Neural cell (in vitro differentiated cells): ENCODE results near the gene FDXACB1. TPM values are rescaled to one million over a fixed set of nuclear protein-coding genes. Genes with fewer than 3 reads are reported as not detected.

Source experiments
- H2AFZ ChIP-seq: fragments of 200-600, 300-800 bp; sonication (generic), shearing (Covaris generic); 2 replicates; pipeline ENCODE4 v1.6.0; 2014; ENCODE audit warnings: low read depth, mild to moderate bottlenecking, antibody characterized with exemption, low read length, moderate library complexity
- H3F3A ChIP-seq: fragments of 200-600 bp; shearing (Covaris generic); 2 replicates; pipeline ENCODE4 v1.6.1; 2016; ENCODE audit warnings: mild to moderate bottlenecking, moderate library complexity, mixed read lengths, antibody characterized with exemption, low read length; ENCODE audit not compliant: insufficient read depth, poor library complexity, severe bottlenecking
- H3K27ac ChIP-seq: fragments of 200-600, 300-800 bp; sonication (generic), shearing (Covaris generic); 2 replicates; pipeline ENCODE4 v1.5.1; 2014; ENCODE audit warnings: mild to moderate bottlenecking, low read length, moderate library complexity
- H3K27me3 ChIP-seq: fragments of 300-800, 200-600 bp; sonication (generic), shearing (Covaris generic); 2 replicates; pipeline ENCODE4 v1.6.0; 2014; ENCODE audit warnings: mild to moderate bottlenecking, low read depth, low read length, moderate library complexity; ENCODE audit not compliant: insufficient read depth
- H3K36me3 ChIP-seq: fragments of 300-800, 200-600 bp; sonication (generic), shearing (Covaris generic); 2 replicates; pipeline ENCODE4 v1.5.1; 2014; ENCODE audit warnings: mild to moderate bottlenecking, antibody characterized with exemption, low read length, moderate library complexity; ENCODE audit not compliant: insufficient read depth
- H3K4me2 ChIP-seq: fragments of 300-800, 200-600 bp; sonication (generic), shearing (Covaris generic); 2 replicates; pipeline ENCODE4 v1.6.0; 2014; ENCODE audit warnings: mild to moderate bottlenecking, low read length
- H3K4me3 ChIP-seq: fragments of 300-800, 200-600 bp; sonication (generic), shearing (Covaris generic); 2 replicates; pipeline ENCODE4 v1.5.1; 2014; ENCODE audit warnings: mild to moderate bottlenecking, low read length, moderate library complexity
- H3K79me2 ChIP-seq: fragments of 200-600 bp; shearing (Covaris generic); replicated peaks from 2 replicates; pipeline ENCODE4 v1.6.0; 2014; ENCODE audit warnings: mild to moderate bottlenecking, low read length, moderate library complexity; ENCODE audit not compliant: insufficient read depth
- H3K9ac ChIP-seq: fragments of 300-800, 200-600 bp; sonication (generic), shearing (Covaris generic); 2 replicates; pipeline ENCODE4 v1.6.1; 2016; ENCODE audit warnings: mild to moderate bottlenecking, low read length, mixed read lengths
- H3K9me2 ChIP-seq: fragments of 200-600 bp; shearing (Covaris generic); 2 replicates; pipeline ENCODE4 v1.6.1; 2016; ENCODE audit warnings: mild to moderate bottlenecking, low read length, mixed read lengths; ENCODE audit not compliant: insufficient read depth
- H3K9me3 ChIP-seq: fragments of 200-600, 300-800 bp; sonication (generic), shearing (Covaris generic); 2 replicates; pipeline ENCODE4 v1.6.1; 2016; ENCODE audit warnings: mild to moderate bottlenecking, mixed run types, low read length, moderate library complexity, mixed read lengths
- H4K20me1 ChIP-seq: fragments of 200-600 bp; shearing (Covaris generic); 2 replicates; pipeline ENCODE4 v1.6.1; 2016; ENCODE audit warnings: mild to moderate bottlenecking, mixed run types; ENCODE audit not compliant: insufficient read depth
- EP300 ChIP-seq: fragments of 450-650 bp; conservative IDR thresholded peaks from 2 replicates; pipeline ENCODE4 v1.6.1; 2014; ENCODE audit warnings: antibody characterized with exemption, mild to moderate bottlenecking, moderate library complexity; ENCODE audit not compliant: poor library complexity, severe bottlenecking
- EZH2 ChIP-seq: fragments of 200-600, 300-800 bp; shearing (Covaris generic), sonication (generic); IDR thresholded peaks from 2 replicates; pipeline ENCODE4 v1.6.1; 2014; ENCODE audit warnings: antibody characterized with exemption, low read length, borderline replicate concordance, mild to moderate bottlenecking; ENCODE audit not compliant: insufficient read depth, poor library complexity, severe bottlenecking
- MXI1 ChIP-seq: fragments of 450-650 bp; conservative IDR thresholded peaks from 2 replicates; pipeline ENCODE4 v1.6.1; 2014; ENCODE audit warnings: antibody characterized with exemption, mild to moderate bottlenecking; ENCODE audit not compliant: poor library complexity, severe bottlenecking
- POLR2AphosphoS5 ChIP-seq: IDR thresholded peaks from 2 replicates; pipeline ENCODE4 v1.6.1; 2012
- RAD21 ChIP-seq: fragments of 450-650 bp; conservative IDR thresholded peaks from 2 replicates; pipeline ENCODE4 v1.6.1; 2014; ENCODE audit warnings: antibody characterized with exemption, mild to moderate bottlenecking, moderate library complexity
- SMC3 ChIP-seq: fragments of 450-650 bp; conservative IDR thresholded peaks from 2 replicates; pipeline ENCODE4 v1.6.1; 2014; ENCODE audit warnings: antibody characterized with exemption, mild to moderate bottlenecking, moderate library complexity; ENCODE audit not compliant: poor library complexity
- TAF1 ChIP-seq: IDR thresholded peaks from 2 replicates; pipeline ENCODE4 v1.6.1; 2012; ENCODE audit warnings: low read depth
- polyA plus RNA-seq: library from polyadenylated mRNA; depleted of rRNA; stranded (reverse); fragments of >200 nt; gene quantifications from 2 replicates; pipeline ENCODE4 v1.2.3, GENCODE V29; 2014
- TF ChIP-seq, protein P1 (sequence below): IDR thresholded peaks from 2 replicates; pipeline ENCODE4 v1.6.1; 2012; ENCODE audit warnings: borderline replicate concordance
- TF ChIP-seq, protein P2 (sequence below): fragments of 450-650 bp; IDR thresholded peaks from 2 replicates; pipeline ENCODE4 v1.5.1; 2014; ENCODE audit warnings: antibody characterized with exemption, mild to moderate bottlenecking, moderate library complexity; ENCODE audit not compliant: poor library complexity, severe bottlenecking

FDXACB1 gene
- polyA plus RNA-seq, 1 donor from 2014 or later, result 3.1 TPM

- TF ChIP-seq, protein P1, sequence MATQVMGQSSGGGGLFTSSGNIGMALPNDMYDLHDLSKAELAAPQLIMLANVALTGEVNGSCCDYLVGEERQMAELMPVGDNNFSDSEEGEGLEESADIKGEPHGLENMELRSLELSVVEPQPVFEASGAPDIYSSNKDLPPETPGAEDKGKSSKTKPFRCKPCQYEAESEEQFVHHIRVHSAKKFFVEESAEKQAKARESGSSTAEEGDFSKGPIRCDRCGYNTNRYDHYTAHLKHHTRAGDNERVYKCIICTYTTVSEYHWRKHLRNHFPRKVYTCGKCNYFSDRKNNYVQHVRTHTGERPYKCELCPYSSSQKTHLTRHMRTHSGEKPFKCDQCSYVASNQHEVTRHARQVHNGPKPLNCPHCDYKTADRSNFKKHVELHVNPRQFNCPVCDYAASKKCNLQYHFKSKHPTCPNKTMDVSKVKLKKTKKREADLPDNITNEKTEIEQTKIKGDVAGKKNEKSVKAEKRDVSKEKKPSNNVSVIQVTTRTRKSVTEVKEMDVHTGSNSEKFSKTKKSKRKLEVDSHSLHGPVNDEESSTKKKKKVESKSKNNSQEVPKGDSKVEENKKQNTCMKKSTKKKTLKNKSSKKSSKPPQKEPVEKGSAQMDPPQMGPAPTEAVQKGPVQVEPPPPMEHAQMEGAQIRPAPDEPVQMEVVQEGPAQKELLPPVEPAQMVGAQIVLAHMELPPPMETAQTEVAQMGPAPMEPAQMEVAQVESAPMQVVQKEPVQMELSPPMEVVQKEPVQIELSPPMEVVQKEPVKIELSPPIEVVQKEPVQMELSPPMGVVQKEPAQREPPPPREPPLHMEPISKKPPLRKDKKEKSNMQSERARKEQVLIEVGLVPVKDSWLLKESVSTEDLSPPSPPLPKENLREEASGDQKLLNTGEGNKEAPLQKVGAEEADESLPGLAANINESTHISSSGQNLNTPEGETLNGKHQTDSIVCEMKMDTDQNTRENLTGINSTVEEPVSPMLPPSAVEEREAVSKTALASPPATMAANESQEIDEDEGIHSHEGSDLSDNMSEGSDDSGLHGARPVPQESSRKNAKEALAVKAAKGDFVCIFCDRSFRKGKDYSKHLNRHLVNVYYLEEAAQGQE, result no peak
- TF ChIP-seq MXI1 (no peak), POLR2AphosphoS5 (no peak), TAF1 (no peak), EZH2 (no peak), SMC3 (no peak), RAD21 (no peak), EP300 (no peak)
- TF ChIP-seq, protein P2, sequence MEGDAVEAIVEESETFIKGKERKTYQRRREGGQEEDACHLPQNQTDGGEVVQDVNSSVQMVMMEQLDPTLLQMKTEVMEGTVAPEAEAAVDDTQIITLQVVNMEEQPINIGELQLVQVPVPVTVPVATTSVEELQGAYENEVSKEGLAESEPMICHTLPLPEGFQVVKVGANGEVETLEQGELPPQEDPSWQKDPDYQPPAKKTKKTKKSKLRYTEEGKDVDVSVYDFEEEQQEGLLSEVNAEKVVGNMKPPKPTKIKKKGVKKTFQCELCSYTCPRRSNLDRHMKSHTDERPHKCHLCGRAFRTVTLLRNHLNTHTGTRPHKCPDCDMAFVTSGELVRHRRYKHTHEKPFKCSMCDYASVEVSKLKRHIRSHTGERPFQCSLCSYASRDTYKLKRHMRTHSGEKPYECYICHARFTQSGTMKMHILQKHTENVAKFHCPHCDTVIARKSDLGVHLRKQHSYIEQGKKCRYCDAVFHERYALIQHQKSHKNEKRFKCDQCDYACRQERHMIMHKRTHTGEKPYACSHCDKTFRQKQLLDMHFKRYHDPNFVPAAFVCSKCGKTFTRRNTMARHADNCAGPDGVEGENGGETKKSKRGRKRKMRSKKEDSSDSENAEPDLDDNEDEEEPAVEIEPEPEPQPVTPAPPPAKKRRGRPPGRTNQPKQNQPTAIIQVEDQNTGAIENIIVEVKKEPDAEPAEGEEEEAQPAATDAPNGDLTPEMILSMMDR, result no peak
- H3K27ac ChIP-seq, result no peak overlapping the region
- no peak overlapping the region for H3K9ac ChIP-seq
- no peaks in the 10 kb centered on the region for H3K27me3 ChIP-seq
- no peaks in the 10 kb centered on the region for H3K9me3 ChIP-seq
- no peak overlapping the region for H3K4me2 ChIP-seq
- H3K4me3 ChIP-seq, result no peak overlapping the region
- no peak overlapping the region for H2AFZ ChIP-seq
- no peaks in the 10 kb centered on the region for H4K20me1 ChIP-seq
- no peaks in the 10 kb centered on the region for H3K9me2 ChIP-seq
- no peaks in the 10 kb centered on the region for H3K79me2 ChIP-seq
- no peaks in the 10 kb centered on the region for H3F3A ChIP-seq
- H3K36me3 ChIP-seq, result no peaks in the 10 kb centered on the region
Measured at GRCh38 chr11:111837366-111837891, 41.5 kb downstream of the FDXACB1 start.

GRCh38 chr11:111836721-111837120 lies 42.2 kb downstream of the FDXACB1 start:
- no peak overlapping the region for H2AFZ ChIP-seq
- no peak overlapping the region for H3K4me2 ChIP-seq
- TF ChIP-seq, protein P1, result no peak
- TF ChIP-seq EP300 (no peak), RAD21 (no peak), SMC3 (no peak), MXI1 (no peak)
- H3F3A ChIP-seq, result no peaks in the 10 kb centered on the region
- H3K9me2 ChIP-seq, result no peaks in the 10 kb centered on the region
- H4K20me1 ChIP-seq, result no peaks in the 10 kb centered on the region
- no peak overlapping the region for H3K27ac ChIP-seq
- H3K9ac ChIP-seq, result no peak overlapping the region
- H3K36me3 ChIP-seq, result no peaks in the 10 kb centered on the region
- no peaks in the 10 kb centered on the region for H3K79me2 ChIP-seq
- no peak overlapping the region for H3K4me3 ChIP-seq
- no peaks in the 10 kb centered on the region for H3K27me3 ChIP-seq
- no peaks in the 10 kb centered on the region for H3K9me3 ChIP-seq
